GM12878 (cell line): ENCODE data around the gene RGS14. TPM values are rescaled to one million over a fixed set of nuclear protein-coding genes. Genes with fewer than 3 reads are reported as not detected.

Experiments
- ATAC-seq: fragments of 200-7000 bp; cut with Tn5 transposase; 3 replicates; pipeline ENCODE4 v1.9.1; 2020; ENCODE audit warnings: mild to moderate bottlenecking, moderate library complexity
- BruUV-seq: library from RNA; stranded (reverse); fragments of 400-500 nt; replicated peaks from 2 replicates; lab custom pipeline; 2021; lab: Mats Ljungman, UMichigan
- CTCF ChIA-PET: fragments of 300-600 bp; sonication (Branson Sonifier 250); formaldehyde crosslinking; extraction: SDS; loops from one replicate; lab custom pipeline; 2021; ENCODE audit warnings: inconsistent platforms; lab: Yijun Ruan, JAX
- POLR2A ChIA-PET: fragments of 350-600 bp; formaldehyde crosslinking; extraction: SDS; loops from one replicate; lab custom pipeline; 2021; ENCODE audit warnings: inconsistent platforms; lab: Charles Lee
- RAD21 ChIA-PET: fragments of 300-600 bp; sonication (Branson Sonifier 250); formaldehyde crosslinking; loops from one replicate; lab custom pipeline; 2023; ENCODE audit warnings: antibody characterized with exemption; ENCODE audit not compliant: unreplicated experiment; lab: Charles Lee
- SMC1A ChIA-PET: fragments of 300-600 bp; sonication (Branson Sonifier 250); formaldehyde crosslinking; loops from one replicate; lab custom pipeline; 2023; ENCODE audit not compliant: unreplicated experiment, uncharacterized antibody; lab: Charles Lee
- DNase-seq: peaks from one replicate; pipeline ENCODE4 v3.0.0-alpha.2; 2011; ENCODE audit warnings: low read depth, low spot score
- FAIRE-seq: peaks from 3 replicates; lab custom pipeline; 2011; peaks lifted over from hg19 to GRCh38; lab: Jason Lieb, UNC
- H2AFZ ChIP-seq: 2 replicates; pipeline ENCODE4 v1.6.0; 2011; ENCODE audit warnings: low read depth, low read length, control low read depth; ENCODE audit not compliant: control insufficient read depth
- H3K27ac ChIP-seq: 2 replicates; pipeline ENCODE4 v1.5.1; 2011; ENCODE audit warnings: control low read depth; ENCODE audit not compliant: control insufficient read depth, insufficient read depth
- H3K27me3 ChIP-seq, 2 experiments: replicated peaks in 1 of 2; 2 replicates each; pipeline versions ENCODE4 v1.6.0 to v1.6.1; 2011; ENCODE audit warnings: low read length in 1 of 2; ENCODE audit not compliant: control insufficient read depth in 2 of 2, insufficient read depth in 2 of 2
- H3K36me3 ChIP-seq, 2 experiments: 2 replicates each; pipeline ENCODE4 v1.5.1; 2011; ENCODE audit warnings: low read length in 1 of 2; ENCODE audit not compliant: control insufficient read depth in 2 of 2, insufficient read depth in 2 of 2
- H3K4me1 ChIP-seq: 2 replicates; pipeline ENCODE4 v1.6.1; 2011; ENCODE audit warnings: mild to moderate bottlenecking, low read length, moderate library complexity, mixed read lengths; ENCODE audit not compliant: control insufficient read depth, insufficient read depth
- H3K4me2 ChIP-seq: 2 replicates; pipeline ENCODE4 v1.6.0; 2011; ENCODE audit warnings: control low read depth; ENCODE audit not compliant: control insufficient read depth, insufficient read depth
- H3K4me3 ChIP-seq: fragments of 200-600 bp; sonication (generic); 2 replicates; pipeline ENCODE4 v1.5.1; 2016
- H3K79me2 ChIP-seq: 2 replicates; pipeline ENCODE4 v1.6.0; 2011; ENCODE audit warnings: low read length; ENCODE audit not compliant: control insufficient read depth, insufficient read depth
- H3K9ac ChIP-seq: 2 replicates; pipeline ENCODE4 v1.8.0; 2011; ENCODE audit warnings: low read length, control low read depth, mixed read lengths; ENCODE audit not compliant: control insufficient read depth, insufficient read depth
- H3K9me3 ChIP-seq: replicated peaks from 3 replicates; pipeline ENCODE4 v1.5.1; 2011; ENCODE audit warnings: mild to moderate bottlenecking, low read length; ENCODE audit not compliant: control insufficient read depth, insufficient read depth
- H4K20me1 ChIP-seq: 2 replicates; pipeline ENCODE4 v1.6.0; 2011; ENCODE audit not compliant: control insufficient read depth, insufficient read depth
- CBFB ChIP-seq: IDR thresholded peaks from 2 replicates; pipeline ENCODE4 v1.6.1; 2016; ENCODE audit warnings: antibody characterized with exemption, low read depth
- CEBPZ ChIP-seq: fragments of 150-350 bp; IDR thresholded peaks from 2 replicates; pipeline ENCODE4 v1.6.1; 2016; ENCODE audit warnings: low read depth, low read length
- NFYB ChIP-seq: IDR thresholded peaks from 2 replicates; pipeline ENCODE4 v1.6.1; 2011; ENCODE audit warnings: low read depth, mild to moderate bottlenecking, low read length, improper control_type of control experiment, moderate library complexity; ENCODE audit not compliant: insufficient read depth
- POLR2AphosphoS2 ChIP-seq: IDR thresholded peaks from 2 replicates; pipeline ENCODE4 v1.6.1; 2011; ENCODE audit warnings: low read depth, mild to moderate bottlenecking, low read length, improper control_type of control experiment, moderate library complexity
- SIN3A ChIP-seq: IDR thresholded peaks from 2 replicates; pipeline ENCODE4 v1.6.1; 2012; ENCODE audit warnings: low read depth, low read length, improper control_type of control experiment
- SPI1 ChIP-seq: IDR thresholded peaks from 2 replicates; pipeline ENCODE4 v1.6.1; 2011; ENCODE audit warnings: low read depth, mild to moderate bottlenecking, low read length, moderate library complexity, borderline replicate concordance; ENCODE audit not compliant: insufficient read depth
- USF1 ChIP-seq: IDR thresholded peaks from 2 replicates; pipeline ENCODE4 v1.6.1; 2011; ENCODE audit warnings: borderline replicate concordance, low read depth, mild to moderate bottlenecking, moderate library complexity, mixed read lengths, low read length; ENCODE audit not compliant: insufficient read depth; ENCODE audit errors: extremely low read length
- ZNF274 ChIP-seq: IDR thresholded peaks from one replicate; pipeline ENCODE4 v1.8.0; 2011; ENCODE audit not compliant: insufficient read length, insufficient read depth
- ZNF384 ChIP-seq: IDR thresholded peaks from 2 replicates; pipeline ENCODE4 v1.6.1; 2012; ENCODE audit warnings: low read depth, mild to moderate bottlenecking, low read length, improper control_type of control experiment, borderline replicate concordance
- WGBS: methylation state at CpG from one replicate; pipeline ENCODE4 v1.1.6; 2016; ENCODE audit warnings: low lambda C conversion rate; ENCODE audit not compliant: insufficient replicate concordance, insufficient coverage; ENCODE audit errors: missing lambda C conversion rate; 5-methylcytosine and 5-hydroxymethylcytosine counted together
- in situ Hi-C: fragments of 300-500 bp; cut with MboI; formaldehyde crosslinking; loops from 9 replicates; pipeline ENCODE4 v1.14.3; 2018; ENCODE audit warnings: mixed read lengths
- intact Hi-C: fragments of 100-400 bp; cut with micrococcal nuclease; formaldehyde crosslinking; loops from one replicate; pipeline ENCODE4 v1.14.2; 2022; ENCODE audit not compliant: unreplicated experiment
- polyA plus RNA-seq, 11 experiments: library from polyadenylated mRNA; depleted of rRNA in 4 of 11; unstranded in 6 of 11; stranded (reverse) in 5 of 11; fragments of >200 nt; fragmentation: Nextera tagmentation in 4 of 11; fragmentation: Illumina TruSeq in 1 of 11; extraction: Ambion mirVana in 4 of 11; extraction: Trizol in 1 of 11; gene quantifications; 1 replicate in 1 of 11; 2 replicates in 10 of 11; pipeline versions ENCODE4 v1.2.1 to v1.2.3, GENCODE V29; 2011 to 2016; ENCODE audit warnings: inconsistent platforms in 2 of 11, missing spikeins in 2 of 11, low read depth in 1 of 11
- total RNA-seq, 4 experiments: library from RNA; depleted of rRNA in 3 of 4; stranded (reverse); fragments of >200 nt in 3 of 4; fragmentation: Illumina TruSeq in 1 of 4; extraction: Trizol in 1 of 4; gene quantifications; 2 replicates each; pipeline versions ENCODE4 v1.2.1 to v1.2.3, GENCODE V29; 2013 to 2021

The RGS14 gene
- total and polyA plus RNA-seq, 10 of the 15 experiments (the other 5 are each of a cell fraction or from before 2014, with no cell fraction given) = 0.19 to 88.7 (median 54.8) TPM

- ChIA-PET CTCF (interaction anchor here (1.0 to 2.5 kb wide), 7 partner anchors 13 to 269 kb away, joined by 3 to 22 read pairs (median 6); partner anchors contain the start of gene LMAN2), POLR2A (interaction anchor here (0.6 to 1.0 kb wide), 3 partner anchors 12 to 31 kb away, joined by 3 read pairs; partner anchors contain the start of gene LMAN2)
- intact Hi-C loops = no loop called here
- BruUV-seq = no TSS peak
- in situ Hi-C loops = loop anchor here (25.0 kb wide), 1 partner anchor 1346 kb away; no protein-coding TSS in a partner anchor
- Histone ChIP-seq H3K79me2 (no peaks in the 10 kb centered on the region), H4K20me1 (no peaks in the 10 kb centered on the region), H3K4me3 (no peak overlapping the region), H3K9ac (no peak overlapping the region)
- TF ChIP-seq USF1 (peak; percentile 6), ZNF274 (no peak)
- TF ChIP-seq, all 136 proteins: peak for 1
- Histone ChIP-seq H2AFZ (no peak overlapping the region), H3K27ac (no peak overlapping the region), H3K4me1 (peaks cover 10% of the 10 kb centered on the region), H3K36me3 (no peaks in the 10 kb centered on the region), H3K4me2 (no peak overlapping the region), H3K9me3 (no peaks in the 10 kb centered on the region), H3K27me3 (no peaks in the 10 kb centered on the region)
- DNase-seq = no peak
- ChIA-PET RAD21 (interaction anchor here (0.7 to 1.5 kb wide), 4 partner anchors 14 to 39 kb away, joined by 3 to 5 read pairs (median 4); no protein-coding TSS in a partner anchor), SMC1A (interaction anchor here (0.6 to 1.4 kb wide), 6 partner anchors 12 to 779 kb away, joined by 3 to 5 read pairs (median 4); no protein-coding TSS in a partner anchor)
- no peak for FAIRE-seq
- 50% methylated on average over 9 of the region's 9 CpGs for WGBS
- no peak for ATAC-seq
Measured at GRCh38 chr5:177383181-177383580, 25.5 kb downstream of the RGS14 start.

- Histone ChIP-seq H3K4me1 (peaks cover 17% of the 10 kb centered on the region), H3K79me2 (no peaks in the 10 kb centered on the region), H3K36me3 (no peaks in the 10 kb centered on the region), H3K4me3 (no peak within 1 kb of the TSS), H3K27me3 (no peaks in the 10 kb centered on the region), H2AFZ (no peak within 1 kb of the TSS), H4K20me1 (no peaks in the 10 kb centered on the region), H3K9me3 (no peaks in the 10 kb centered on the region), H3K4me2 (no peak within 1 kb of the TSS), H3K9ac (no peak within 1 kb of the TSS), H3K27ac (no peak within 1 kb of the TSS)
- POLR2A ChIA-PET = interaction anchor here (0.8 kb wide), 1 partner anchor 28 kb away, joined by 3 read pairs; no protein-coding TSS in a partner anchor
- ATAC-seq (no peak), DNase-seq (no peak), FAIRE-seq (no peak)
- CTCF ChIA-PET = interaction anchor here (0.6 to 2.5 kb wide), 6 partner anchors 9 to 848 kb away, joined by 3 to 22 read pairs (median 4); no protein-coding TSS in a partner anchor
- SMC1A ChIA-PET = interaction anchor here (1.3 kb wide), 1 partner anchor 13 kb away, joined by 4 read pairs; no protein-coding TSS in a partner anchor
- WGBS = 23% methylated on average over 4 of the region's 4 CpGs
- RAD21 ChIA-PET = interaction anchor here (0.6 to 0.8 kb wide), 2 partner anchors 68 to 266 kb away, joined by 3 read pairs; no protein-coding TSS in a partner anchor
- BruUV-seq = no TSS peak
- intact Hi-C loops = no loop called here
- in situ Hi-C loops = loop anchor here (25.0 kb wide), 1 partner anchor 1347 kb away; no protein-coding TSS in a partner anchor
- no peak for TF ChIP-seq ZNF384
- TF ChIP-seq SIN3A = no peak
- TF ChIP-seq CEBPZ = no peak
- TF ChIP-seq POLR2AphosphoS2 = no peak
- no peak for TF ChIP-seq CBFB
- TF ChIP-seq SPI1 = no peak
- no peak for TF ChIP-seq NFYB
Measured at GRCh38 chr5:177384134-177384533, 26.4 kb downstream of the RGS14 start, which contains the start of gene SLC34A1. Gene SLC34A1 (plus strand): TSS chr5:177384434. CDS start chr5:177385742, 1,308 bp downstream.
